GM21529 (cell line): ENCODE measurements around the gene TSHZ1.

Experiments used
- ATAC-seq: cut with Tn5 transposase; IDR thresholded peaks from one replicate; pipeline ENCODE4 v1.9.1; 2021; ENCODE audit not compliant: unreplicated experiment

TSHZ1 gene, protein sequence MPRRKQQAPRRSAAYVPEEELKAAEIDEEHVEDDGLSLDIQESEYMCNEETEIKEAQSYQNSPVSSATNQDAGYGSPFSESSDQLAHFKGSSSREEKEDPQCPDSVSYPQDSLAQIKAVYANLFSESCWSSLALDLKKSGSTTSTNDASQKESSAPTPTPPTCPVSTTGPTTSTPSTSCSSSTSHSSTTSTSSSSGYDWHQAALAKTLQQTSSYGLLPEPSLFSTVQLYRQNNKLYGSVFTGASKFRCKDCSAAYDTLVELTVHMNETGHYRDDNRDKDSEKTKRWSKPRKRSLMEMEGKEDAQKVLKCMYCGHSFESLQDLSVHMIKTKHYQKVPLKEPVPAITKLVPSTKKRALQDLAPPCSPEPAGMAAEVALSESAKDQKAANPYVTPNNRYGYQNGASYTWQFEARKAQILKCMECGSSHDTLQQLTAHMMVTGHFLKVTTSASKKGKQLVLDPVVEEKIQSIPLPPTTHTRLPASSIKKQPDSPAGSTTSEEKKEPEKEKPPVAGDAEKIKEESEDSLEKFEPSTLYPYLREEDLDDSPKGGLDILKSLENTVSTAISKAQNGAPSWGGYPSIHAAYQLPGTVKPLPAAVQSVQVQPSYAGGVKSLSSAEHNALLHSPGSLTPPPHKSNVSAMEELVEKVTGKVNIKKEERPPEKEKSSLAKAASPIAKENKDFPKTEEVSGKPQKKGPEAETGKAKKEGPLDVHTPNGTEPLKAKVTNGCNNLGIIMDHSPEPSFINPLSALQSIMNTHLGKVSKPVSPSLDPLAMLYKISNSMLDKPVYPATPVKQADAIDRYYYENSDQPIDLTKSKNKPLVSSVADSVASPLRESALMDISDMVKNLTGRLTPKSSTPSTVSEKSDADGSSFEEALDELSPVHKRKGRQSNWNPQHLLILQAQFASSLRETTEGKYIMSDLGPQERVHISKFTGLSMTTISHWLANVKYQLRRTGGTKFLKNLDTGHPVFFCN (N-terminal part only)

DNA sequence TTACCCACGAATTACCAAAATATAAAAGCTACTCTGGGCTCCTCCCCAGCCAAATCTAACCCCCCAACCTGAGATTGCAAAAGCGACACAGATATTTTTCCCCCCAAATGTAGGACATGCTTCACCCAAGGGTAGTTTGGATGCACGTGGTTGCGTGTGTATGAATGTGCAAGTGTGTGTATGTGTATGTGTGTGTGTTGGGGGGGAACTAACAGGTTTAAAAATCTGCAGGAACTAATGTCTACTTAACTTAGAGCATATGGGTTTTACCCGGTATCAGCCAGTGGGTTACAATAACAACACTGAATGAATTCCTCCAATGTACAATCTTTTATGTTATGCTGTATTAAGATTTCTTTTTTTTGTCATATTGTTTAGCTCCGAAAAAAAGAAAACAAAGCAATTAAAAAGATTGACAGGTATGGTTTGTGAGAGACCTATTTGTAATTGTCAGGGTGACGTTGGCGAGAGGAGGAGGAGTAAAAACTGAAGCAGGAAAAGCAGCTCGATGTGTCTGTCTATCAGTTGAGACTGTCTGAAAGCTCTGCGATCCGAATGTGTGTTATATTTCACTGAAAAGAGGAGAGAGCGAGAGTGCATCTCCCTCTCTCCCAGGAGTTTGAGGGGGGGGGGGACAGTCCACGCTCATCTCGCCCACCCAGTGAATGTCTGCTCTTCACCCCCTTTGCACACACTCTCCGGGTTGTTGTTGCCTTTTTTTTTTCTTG lies at the start of gene TSHZ1:
Gene TSHZ1, plus strand, starts transcription at position 524 of the 728 bp plus-strand sequence. CDS start 1,080 bp downstream, outside the sequence.
- peak; percentile 34 for ATAC-seq

DNA sequence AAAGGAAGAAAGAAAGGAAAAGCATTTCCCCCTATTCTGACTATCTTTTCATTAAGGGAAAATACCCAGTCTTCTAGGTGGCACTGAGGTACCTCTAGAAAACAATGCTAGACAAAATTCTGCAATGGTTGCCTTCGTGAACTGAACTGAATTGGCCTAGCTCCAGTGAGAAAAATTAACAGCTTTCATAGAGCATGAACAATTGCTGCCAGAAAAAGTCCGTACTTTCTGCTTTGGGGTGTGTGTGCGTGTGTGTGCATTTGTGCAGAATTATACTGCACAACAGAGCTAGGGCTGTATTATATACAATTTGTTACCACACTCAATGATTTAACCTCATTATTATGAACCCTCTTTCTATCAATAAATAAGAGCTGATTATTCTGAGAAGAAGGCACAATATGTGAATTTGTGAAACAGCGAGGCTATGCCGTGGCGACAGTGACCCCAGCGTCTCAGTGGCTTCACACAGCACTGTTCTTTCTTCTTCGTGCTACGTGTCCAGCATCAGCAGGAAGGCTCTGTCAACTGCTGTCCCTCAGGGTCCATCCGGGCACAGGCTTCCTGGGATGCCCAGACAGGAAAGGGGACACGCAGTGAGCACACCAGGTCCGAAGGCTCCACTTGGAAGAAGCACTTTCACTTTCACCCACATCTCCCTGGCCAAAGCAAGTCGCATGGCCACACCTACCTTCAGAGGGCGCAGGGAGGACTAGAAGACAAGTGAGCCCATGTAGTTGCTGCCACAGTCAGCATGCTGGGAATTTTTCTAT lies 49.2 kb upstream of the TSHZ1 start:
- peak; percentile 47 for ATAC-seq

DNA sequence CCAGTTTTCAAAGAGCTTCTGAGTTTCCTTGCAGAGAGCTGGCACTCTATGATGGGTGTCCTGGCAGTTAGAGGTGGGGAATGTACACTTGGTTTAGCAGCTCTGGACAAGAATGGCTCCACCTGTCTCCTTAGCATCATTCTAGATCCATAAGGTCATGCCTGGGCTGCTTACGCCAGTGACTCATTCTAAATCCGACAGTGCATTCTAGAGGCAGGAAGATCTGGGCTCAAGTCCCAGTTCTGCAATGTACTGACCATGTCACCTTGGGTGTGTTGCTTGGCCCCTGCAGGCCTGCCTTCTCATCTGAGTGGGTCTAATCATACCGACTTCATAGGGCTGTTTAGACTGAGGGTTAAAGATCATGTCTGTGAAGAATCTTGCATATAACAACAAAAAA lies 48.1 kb upstream of the TSHZ1 start:
- ATAC-seq, result no peak

DNA sequence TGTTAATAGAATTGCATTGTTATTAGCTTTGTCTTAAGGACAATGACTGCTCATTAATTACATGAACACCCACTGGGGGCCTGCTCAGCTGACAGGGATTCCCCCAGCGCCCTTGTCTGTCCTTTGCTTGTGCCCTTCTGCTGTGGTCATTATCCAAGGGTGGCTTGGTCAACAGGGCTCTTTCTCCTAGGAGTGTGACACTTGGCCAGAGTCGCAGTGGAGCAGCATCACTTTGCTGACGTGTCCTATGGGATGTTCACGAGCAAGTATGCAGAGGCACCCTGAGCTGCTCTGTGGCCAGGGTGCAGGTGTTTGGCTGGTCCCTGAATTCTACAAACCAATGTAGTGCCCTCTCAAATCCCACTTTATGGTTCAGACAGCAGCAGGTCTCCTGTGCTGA lies 47.6 kb upstream of the TSHZ1 start:
- ATAC-seq, result no peak

DNA sequence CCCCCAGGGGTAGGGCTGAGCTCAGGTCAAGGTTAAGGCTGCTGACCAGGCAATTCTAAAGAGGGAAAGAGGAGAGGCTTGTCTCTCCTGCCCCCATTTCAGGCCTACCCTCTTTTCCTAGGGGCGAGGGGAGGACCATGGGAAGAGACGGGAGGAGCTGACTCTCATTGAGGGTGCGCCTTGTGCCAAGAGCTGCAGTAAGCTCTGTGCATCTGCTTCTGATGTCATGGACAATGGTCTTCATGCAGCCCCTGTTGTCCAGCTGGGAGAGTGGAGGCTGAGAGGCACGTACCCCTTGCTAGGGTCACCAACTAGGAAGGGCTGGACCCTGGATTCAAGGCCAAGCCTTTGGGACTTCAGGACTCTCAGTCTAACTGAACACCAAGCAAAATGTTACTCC lies 46.9 kb upstream of the TSHZ1 start:
- no peak for ATAC-seq

DNA sequence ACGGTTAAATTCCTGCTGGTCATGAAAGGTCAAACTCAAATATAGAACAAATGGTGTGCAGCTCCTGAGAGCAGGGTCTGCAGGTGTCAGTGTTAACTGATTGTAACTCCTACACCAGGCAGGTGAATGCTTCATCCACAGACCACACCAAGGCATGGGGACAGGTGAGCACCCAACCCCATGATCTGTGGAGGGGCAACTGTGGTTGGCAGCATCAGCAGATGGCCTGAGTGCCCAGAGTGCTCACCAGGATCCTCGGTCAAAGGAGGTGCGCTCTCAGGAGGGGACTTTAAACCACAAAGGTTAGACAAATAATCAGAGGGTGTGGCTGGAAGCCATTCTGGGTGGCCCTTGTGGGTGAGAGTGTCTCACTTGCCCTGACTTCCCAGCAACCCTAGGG lies 46.1 kb upstream of the TSHZ1 start:
- no peak for ATAC-seq

DNA sequence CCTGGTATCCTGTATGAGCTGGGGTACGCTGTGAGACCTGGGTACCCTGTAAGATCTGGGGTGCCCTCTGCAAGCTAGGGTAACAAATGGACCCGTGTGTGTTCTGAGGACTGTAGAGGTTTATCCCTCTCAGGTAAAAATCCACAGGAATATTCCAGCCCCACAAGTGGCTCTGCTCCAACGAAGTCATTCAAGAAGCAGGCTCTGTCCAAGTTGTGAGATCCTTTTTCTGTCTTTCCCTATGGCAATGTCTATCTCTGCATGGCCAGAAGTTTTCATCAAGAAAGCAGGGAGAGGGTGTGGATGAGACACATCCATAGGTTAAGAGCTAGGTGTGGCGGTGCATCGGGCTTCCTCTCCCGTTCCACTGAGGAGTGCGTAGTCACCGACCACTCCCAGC lies 44.7 kb upstream of the TSHZ1 start:
- ATAC-seq, result no peak

DNA sequence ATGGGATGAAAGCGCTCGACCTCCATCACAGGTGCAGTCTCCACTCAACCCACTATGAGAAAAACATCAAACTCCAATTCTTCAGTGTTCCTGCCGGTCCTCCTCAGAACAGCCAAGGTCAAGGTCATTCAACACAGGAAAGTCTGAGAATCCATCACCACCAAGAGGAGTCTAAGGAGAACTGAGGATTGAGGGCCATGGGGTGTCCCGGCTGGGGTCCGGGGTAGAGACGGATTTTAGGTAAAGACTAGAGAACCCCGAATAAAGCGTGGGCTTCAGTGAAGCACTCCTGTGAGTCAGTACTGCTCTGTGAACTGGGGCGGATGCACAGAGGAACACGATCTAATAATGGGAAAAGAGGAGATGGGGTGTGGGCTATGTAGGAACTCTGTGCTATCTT lies 43.5 kb upstream of the TSHZ1 start:
- ATAC-seq, result no peak

DNA sequence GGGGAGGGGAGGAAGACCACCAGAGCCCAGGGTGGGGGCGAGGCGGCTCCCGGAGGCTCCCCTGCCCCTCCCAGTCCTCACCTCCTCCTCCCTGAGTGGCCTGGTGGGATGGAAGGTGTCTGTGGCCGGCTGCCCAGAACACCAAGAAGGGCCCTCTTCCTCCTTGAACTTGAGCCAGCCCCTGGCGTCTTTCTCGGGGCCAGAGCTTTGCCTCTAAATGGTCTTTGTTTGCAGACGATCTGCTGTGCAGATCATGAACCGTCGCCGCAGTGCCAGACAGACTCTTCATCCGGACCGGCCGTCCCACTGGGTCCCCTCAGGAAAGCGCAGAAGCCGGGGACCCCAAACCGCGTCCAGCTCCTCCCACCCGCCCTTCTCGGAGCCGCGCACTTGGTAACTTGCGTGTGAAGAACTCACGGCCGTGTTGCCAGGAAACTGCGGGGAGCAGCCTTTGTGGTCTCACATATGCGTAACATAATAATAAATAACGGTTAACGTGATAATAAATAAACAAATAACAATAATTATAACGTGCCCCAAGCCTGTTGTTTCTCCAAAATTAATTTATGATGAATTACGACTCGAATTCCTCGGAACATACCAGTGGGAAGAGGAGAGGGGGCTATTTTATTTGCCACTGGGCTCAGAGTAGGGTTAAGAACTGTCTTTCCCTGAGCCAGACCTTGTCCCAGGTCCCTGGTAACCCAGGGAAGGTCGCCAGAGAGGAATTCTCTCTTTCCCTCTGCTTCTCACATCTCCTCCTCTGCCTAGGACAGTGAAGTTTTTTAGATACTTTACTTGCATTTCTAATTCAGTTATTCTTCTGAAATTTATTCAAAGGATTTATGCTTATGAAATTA lies 42.6 kb upstream of the TSHZ1 start:
- ATAC-seq, result no peak

DNA sequence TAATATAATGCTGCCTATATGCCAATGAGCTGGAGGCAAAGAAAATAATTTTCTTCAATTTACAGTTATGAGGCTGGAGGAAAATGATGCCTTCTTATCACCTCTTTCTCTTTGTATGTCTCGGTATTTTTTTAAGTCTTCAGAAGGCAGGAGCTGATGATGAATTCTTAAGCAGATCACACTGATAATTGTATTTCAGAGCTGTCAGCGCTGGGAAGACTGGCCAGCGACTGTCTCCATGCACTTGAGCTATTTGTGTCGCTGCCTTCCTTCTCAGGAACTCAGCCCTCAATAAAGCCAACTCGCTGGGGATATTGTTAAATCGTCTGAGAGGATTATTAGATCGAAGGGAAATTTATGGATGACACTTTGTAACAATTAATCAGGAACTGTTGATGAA lies 42.0 kb upstream of the TSHZ1 start:
- ATAC-seq, result no peak

DNA sequence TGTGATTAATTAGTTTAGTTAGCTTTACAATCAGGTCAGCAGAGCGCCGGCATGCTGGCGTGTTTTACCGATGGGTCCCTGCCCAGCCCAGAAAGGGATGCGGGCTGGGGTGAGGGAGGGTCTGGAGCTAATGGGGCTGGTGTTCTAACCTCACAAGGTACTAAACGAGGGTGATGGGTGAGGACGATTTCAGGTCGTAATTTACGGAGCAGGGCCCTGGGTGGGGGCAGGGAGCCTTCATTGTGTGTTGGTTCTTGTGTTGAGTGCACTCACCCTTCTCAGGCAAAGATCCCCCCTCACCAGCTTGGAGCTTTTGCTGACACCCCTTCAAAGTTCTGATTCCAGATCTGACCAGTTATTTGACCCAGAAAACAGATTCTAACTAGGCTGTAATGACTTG lies 41.2 kb upstream of the TSHZ1 start:
- no peak for ATAC-seq

DNA sequence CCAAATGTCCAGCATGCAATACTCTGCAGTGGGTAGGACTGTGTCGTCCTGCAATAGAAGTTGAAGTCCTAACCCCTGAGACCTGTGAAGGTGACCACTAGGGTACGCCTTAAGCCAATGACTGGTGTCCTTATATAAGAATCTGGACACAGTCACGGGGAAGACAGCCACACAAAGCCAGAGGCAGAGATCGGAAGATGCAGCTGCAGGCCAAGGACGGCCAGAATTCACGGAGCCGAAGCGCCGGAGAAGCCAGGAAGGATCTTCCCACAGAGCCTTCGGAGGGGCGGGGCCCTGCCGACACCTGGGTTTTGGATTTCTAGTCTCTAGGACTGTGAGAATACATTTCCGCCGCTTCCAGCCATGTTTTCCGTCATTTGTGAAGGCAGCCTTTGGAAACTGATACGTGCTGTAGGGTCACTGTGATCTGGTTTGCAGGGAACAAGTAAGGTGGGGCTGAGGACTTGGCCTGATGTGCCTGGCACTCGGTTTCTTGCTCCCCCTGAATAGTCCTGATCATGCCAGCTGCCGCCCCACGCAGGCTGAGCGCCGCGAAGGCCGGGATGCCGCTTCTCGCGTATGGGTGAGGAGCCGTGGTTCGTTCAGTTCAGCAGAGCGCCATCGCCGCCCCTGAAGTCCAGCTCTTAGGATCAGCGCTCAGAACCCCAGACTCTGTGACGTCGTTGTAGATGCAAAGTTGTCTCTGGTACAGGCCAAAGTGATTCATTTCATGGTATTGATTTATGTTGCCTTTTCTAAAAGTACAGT lies 40.4 kb upstream of the TSHZ1 start:
- no peak for ATAC-seq

DNA sequence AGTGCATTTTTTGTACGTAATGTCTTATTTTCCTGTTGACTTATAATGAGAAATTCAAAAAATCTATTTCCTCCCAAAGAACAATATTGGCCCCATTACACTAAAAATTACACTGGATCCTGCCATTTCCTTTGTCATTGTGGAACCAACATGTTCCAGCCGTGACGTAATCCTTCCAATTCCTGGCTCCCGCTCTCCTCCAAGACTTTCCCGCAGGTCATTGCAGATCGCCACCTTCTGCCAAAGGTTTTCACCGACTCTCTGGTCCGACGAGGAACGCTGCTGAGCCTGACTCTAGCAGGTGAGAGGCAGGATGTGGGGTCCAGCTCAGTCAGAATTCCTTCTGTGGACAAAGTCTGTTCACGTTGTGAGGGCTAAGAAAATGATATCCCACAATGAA lies 39.7 kb upstream of the TSHZ1 start:
- ATAC-seq, result no peak

DNA sequence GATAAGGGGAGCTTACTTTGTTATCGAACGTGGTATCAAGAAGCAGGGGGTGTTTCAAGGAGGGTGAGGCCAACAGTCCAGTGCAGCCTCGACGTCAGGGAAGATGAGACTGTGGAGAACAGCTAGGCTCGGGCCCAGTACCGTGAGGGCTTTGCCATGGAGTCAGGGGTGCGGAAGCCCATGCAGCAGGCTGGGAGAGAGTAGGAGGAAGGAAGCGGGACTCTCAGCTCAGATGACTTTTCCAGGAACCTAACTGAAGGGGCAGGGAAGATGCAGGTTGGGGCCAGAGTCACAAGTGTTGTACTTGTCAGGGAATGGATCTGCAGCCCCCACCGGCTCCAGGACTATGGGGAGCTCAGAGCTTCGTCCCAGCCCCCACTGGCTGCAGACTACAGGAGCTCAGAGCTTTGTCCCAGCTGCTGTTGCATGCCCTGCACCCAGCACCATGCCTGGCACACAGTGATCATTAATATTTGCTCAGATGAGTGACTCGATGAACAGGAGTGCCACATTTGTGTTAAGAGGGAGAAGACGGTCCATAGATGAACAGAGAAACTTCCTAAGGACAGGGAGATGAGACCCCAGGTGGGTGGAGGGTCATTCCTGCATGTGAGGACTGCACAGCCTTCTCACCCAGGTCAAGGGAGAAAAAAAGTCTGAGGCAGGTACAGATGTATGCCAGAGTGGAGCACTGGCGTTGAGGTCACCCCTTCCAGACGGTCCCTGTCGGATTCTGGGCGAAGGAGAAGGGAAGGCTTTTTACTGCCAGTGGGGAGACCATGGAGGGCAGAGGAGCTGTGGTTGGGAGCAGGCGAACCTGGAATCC lies 38.1 kb upstream of the TSHZ1 start:
- peak; percentile 22 for ATAC-seq

DNA sequence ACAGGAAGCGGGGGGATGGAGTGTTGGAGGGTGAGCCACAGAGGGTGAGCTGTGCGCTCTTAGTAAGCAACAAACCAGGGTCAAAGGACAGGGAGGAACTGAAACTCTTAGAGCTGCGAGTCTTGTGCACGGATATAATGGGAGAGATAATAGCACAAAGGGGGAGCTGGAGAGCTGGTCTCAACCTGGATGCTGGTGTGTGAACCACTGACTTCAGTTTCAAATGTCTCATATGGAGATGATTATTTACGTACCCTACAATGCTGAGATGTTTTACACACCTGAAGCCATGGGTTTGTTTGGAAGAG lies 37.5 kb upstream of the TSHZ1 start:
- peak; percentile 99 for ATAC-seq

DNA sequence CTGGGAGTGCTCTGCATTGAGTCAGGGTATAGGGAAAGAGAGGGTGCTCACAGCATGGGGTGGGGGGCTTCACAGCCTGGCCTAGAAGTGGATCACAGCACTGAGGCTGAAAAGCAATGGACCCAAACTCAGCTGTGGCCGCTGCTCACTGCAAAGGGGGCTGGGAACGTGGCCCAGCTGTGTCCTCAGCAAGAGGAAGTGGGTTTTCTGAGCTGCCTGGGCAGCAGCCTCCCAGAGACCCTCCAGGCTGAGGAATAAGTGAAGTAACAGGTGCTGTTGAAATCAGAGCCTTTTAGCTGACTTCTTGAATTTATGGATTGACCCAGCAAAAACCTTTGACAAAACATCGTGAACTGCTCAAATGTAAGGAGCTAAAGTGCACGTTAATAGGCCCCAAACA lies 36.9 kb upstream of the TSHZ1 start:
- no peak for ATAC-seq

DNA sequence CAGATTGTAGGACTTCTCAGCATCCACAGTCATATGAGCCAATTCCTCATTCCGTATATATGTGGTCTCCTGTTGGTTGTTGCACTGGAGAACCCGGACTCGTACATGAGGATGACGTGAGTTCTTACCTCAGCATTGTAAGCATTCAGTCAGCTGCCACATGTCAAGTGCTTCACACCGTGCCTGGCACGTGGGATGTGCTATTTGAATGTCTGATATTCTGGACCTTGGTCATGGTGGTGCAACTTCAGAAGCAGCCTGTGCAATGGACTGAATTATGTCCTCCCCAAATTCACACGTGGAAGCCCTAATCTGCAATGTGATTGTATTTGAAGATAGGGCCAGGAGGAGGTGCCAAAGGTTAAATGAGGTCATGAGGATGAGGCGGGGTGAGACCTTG lies 33.7 kb upstream of the TSHZ1 start:
- ATAC-seq, result no peak

DNA sequence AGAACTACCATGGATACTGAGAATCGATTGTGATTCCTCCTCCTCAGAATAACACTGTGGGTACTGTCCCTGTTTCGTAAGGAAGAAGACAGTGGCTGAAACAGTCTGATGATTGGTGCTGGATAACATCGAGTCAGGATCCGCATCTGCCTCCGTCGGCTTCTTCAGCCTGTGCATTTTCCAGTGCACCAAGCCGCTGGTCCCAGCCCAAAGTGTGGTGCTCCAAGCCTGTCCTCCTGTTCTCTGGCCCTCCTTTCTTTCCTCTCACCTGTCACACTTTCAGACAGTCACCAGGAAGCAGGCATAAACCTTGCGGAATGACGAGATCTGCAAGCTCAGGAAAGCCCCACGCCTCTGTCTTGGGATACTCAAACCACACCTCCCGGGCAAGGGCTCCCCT lies 32.2 kb upstream of the TSHZ1 start:
- no peak for ATAC-seq
